GM19463 (cell line): ENCODE data around the gene IGF1.

Experiments used
- ATAC-seq: cut with Tn5 transposase; IDR thresholded peaks from one replicate; pipeline ENCODE4 v1.9.1; 2021; ENCODE audit warnings: mild to moderate bottlenecking, moderate library complexity; ENCODE audit not compliant: unreplicated experiment

The IGF1 gene

DNA sequence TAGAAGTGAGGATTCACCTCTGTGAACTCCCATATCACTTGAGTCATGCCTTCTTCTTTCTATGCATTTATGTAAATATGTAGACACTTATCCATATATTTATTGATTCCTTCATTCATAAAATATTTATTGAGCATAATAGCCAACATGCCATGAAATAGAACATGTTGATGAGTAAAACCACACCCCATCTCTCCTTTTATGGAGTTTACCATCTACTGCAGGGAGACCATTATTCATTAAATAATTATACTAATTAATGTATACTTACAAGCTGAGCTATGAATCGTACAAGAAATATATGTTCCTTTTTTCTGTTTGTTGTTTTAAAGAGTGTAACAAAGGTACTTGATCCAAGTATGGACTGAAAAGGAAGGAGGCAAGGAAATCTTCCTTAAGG lies 17.4 kb upstream of the IGF1 start:
- ATAC-seq, result no peak

GRCh38 chr12:102496591-102496990 lies 16.2 kb upstream of the IGF1 start:
- no peak for ATAC-seq

GRCh38 chr12:102487226-102487625 lies 6.9 kb upstream of the IGF1 start:
- no peak for ATAC-seq

DNA sequence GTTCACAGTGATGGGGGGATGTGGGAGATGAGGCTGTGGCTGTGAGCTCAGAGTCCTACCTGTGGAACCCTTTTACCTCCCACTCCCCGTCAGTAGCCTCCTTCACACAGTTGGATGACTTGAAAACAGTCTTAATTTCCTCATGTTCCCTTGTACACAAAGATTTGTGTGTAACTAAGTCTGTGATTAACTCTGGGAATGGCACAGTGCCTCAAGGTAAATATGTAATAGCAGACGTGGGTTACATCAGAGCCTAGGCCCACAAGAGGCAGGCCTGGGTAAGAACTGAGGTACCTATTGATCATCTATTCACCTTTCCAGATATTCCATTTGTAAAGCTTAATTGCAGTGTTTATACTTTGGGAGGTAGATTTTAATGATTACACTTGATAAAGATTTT lies 5.8 kb upstream of the IGF1 start:
- ATAC-seq, result no peak

DNA sequence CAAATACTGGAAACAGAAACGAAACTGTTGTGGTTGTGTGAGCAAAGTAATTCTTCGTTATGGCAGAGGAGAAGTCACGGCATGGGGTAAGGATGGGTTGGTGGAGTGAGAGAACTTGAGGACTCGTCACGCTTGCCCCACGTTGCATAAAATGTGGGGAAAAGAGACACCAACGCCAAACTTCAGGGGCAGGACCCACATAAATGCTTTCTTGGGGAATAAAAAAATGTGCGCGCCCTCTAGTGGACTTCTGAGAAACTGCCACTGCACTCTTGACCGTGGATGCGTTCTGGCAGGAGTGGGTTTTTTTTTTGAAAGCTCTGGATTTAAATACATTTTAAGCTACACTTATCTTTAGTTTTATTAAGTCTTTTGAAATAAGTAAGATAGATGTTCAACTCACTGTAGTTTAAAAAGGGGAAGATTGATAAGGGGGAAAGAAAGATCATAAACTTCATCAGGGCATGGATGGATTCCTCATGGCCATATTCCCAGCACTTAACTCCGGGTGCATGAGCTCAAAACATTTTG lies 4.1 kb upstream of the IGF1 start:
- ATAC-seq, result peak; percentile 54

DNA sequence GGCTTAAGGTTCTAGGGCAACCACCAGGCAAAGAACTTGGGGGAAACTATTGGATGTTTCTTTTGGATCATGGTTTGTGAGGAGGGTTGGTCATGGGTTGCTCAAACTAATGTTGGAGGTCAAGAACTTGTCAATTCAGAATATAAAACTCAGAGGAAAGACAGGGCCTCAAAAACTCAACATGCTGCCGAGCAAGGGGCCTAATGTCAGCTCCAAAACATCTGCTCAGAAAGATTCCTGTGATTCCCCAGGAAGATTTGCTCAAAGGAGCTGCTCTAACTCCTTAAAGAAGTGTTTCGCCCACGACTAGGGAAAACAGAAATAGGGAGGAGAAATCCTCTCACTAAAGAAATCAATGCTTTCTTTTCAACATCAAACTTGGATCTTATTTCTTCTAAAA lies 3.7 kb upstream of the IGF1 start:
- no peak for ATAC-seq

GRCh38 chr12:102483466-102483865 lies 3.1 kb upstream of the IGF1 start:
- ATAC-seq, result peak; percentile 44

DNA sequence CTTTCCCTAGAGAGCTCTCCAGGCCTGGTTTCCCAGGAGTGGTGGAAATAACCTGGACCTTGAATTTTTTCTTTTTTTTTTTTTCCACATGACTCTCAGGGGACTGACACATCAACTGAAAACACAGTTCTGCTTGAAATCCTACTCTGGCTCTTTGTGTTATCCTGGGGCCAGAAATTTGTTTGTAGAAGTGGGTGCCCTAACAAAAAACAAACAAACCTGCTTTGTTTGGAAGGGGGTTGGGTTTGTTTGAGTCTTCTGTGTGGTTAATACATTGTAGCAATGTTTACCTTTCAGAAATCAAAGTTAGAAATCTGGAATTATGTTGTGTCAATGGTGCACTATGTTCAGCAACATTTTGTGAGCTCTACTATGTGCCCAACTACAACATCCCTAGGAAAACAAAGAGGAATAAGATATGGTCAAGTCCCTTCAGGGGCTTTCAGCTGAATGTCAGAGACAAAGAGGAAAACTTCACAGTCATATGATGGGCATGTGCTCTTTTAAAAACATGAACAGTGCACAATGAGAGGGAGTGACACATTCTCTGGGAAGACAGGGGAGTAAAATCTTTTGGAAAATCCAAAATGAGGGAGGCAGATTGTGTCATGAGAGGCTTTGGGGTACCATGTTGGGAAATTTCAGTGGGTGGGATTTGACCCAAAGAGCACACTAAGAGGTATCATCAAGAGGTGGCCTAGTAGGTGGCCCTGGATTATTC lies 1.5 kb upstream of the IGF1 start:
- no peak for ATAC-seq

- ATAC-seq, result no peak
Observed at GRCh38 chr12:102479939-102480338, 424 bp downstream of the IGF1 start.

DNA sequence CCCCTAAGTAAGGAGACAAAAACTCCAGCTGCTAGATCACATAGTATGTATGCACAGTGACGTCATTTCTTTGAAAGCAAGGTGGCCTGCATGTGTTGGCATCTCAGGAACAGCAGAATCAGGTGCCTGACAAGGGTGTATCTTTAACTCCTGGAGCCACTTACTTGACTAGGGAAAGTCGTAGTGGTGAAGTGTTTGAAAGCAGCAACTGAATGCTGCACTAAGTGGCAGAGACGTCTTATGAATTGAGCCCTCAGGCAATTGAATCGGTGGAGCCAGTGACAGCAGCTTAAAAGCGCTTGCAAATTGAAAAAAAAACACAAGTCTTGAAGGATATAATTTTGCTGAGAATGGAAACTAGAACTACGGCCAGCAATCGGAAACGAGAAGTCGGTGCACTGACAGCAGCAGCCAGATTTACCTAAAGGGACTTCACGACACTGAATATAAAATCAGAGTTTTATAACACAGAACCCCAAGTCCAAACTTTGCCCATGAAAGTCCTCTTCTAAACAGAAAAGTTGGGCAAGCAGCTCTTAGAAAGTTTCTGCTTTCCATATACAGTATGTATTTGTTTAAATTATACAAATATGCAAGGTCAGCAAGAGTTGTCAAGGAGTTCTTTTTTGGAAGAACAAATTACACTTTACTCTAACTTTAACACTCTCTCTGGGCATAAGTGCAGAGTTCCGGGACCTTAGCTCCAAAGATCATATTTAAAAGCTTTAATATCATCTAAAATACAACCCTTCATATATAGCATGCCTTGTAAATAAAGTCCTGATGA lies 1.1 kb downstream of the IGF1 start:
- peak; percentile 37 for ATAC-seq

- ATAC-seq, result peak; percentile 60
Observed at GRCh38 chr12:102478405-102479098, 1.8 kb downstream of the IGF1 start.

GRCh38 chr12:102475355-102475754 lies 5.0 kb downstream of the IGF1 start:
- ATAC-seq, result no peak

- ATAC-seq, result no peak
Observed at GRCh38 chr12:102474438-102475064, 5.8 kb downstream of the IGF1 start.

GRCh38 chr12:102472496-102472895 lies 7.9 kb downstream of the IGF1 start:
- ATAC-seq, result no peak

DNA sequence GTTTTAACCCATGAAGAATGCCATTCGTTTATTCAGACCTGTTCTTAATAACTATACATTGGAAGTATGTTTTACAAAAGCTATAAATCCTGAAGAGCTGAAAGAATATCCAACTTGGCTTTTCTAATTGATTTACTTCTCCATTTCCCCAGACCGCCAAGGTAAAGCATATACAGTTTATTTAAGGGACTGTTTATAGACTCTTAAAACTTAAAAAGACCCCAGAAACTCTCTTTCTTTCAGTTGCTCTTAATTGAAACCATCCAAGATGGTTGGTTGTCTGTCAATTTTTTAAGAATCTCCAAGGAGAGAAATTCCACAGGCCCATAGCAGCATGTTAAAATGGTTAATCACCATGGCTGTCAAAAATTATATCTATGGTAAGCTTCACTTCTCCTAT lies 8.8 kb downstream of the IGF1 start:
- no peak for ATAC-seq

DNA sequence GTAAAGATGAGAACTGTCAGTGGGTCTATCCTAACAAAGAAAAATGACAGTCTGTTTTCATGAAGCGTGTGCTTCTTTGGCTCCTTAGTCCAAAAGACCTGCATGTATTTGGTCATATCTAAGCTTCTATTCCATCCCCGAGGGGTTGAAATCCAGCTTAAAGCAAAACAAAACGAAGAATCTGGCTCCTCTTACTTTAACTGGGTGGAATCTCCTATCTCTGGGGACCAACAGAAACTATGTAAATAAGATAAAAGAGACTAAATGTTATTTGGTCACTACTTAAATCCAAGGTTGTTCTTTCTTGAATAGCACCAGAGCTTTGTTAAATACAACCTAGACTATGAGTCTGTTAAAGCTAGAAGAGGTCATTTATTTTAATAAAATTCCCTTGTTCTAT lies 9.4 kb downstream of the IGF1 start:
- no peak for ATAC-seq

DNA sequence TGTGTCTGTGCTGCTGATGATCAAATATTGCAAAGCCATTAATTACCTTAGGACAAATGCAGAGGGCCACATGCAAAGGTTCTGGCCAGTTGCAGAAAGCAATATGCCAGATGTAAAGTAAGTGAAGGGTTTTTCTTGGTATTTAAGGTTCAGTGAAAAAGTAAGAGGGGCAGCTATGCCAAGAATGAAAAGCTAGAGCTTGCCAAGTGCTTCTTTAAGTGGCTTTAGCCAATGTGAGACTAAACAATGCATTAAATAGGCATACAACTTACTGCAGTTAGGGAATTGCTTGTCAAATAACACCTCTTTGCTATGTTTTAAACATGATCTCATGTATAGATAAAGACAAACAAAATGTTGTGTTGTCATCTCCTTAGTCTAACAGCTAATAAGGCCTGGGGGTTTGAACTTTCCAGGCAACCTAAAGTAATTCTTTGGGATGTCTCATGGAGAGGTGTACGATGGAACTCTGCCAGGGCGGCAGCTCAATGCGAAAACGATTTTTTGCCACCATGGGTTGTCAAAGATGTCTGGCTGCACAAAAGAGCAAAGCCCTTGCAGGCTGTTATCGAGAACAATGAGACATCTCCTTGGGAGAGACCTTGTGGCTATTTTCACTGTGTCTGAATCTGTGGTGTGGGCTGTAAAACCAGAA lies 12.0 kb downstream of the IGF1 start:
- no peak for ATAC-seq

- ATAC-seq, result no peak
Observed at GRCh38 chr12:102465762-102466560, 14.4 kb downstream of the IGF1 start.

DNA sequence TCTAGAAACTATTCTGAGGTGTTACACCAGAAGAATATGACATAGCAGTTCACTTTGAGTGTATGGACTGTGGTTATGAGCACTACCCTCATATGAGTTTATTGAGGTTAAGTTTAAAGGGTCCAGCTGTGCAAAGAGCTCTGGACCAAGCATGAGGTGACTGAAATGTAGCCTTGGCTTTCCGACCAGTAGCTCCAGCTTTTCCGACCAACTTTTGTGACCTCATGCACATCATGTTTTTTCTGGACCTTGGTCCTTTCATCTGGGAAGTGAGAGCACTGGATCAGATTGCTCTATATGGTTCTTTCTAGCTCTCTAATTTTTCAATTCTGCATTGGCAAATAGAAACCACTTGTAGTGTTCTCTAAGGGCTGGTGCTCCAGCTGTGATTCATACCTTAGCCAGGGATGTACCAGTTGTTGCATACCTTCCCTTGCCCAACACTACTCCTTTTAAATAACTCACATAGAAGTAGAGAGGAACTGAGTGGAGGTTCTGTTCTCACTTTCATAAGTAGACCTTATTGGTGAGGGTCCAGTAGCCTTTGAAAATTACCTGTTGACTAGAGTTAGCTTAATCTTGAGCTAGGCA lies 16.6 kb downstream of the IGF1 start:
- ATAC-seq, result no peak
